H1 (cell line): ENCODE results near the gene GRID2. TPM values are rescaled to one million over a fixed set of nuclear protein-coding genes. Genes with fewer than 3 reads are reported as not detected.

Experiments
- CTCF ChIA-PET: fragments of 300-600 bp; sonication (Branson Sonifier 250); formaldehyde crosslinking; loops from one replicate; lab custom pipeline; 2021; ENCODE audit not compliant: partially characterized antibody; lab: Charles Lee
- POLR2A ChIA-PET: fragments of 300-600 bp; sonication (Branson Sonifier 250); formaldehyde crosslinking; loops from one replicate; lab custom pipeline; 2021; ENCODE audit warnings: inconsistent platforms; ENCODE audit not compliant: partially characterized antibody; lab: Charles Lee
- DNase-seq, 2 experiments: peaks; one replicate each; pipeline versions ENCODE4 v3.0.0 to v3.0.0-alpha.2; 2010 to 2022; ENCODE audit warnings: low spot score in 2 of 2, low read depth in 1 of 2, mixed read lengths in 1 of 2
- FAIRE-seq: peaks from 2 replicates; lab custom pipeline; 2011; peaks lifted over from hg19 to GRCh38; lab: Jason Lieb, UNC
- H2AFZ ChIP-seq: 2 replicates; pipeline ENCODE4 v1.8.1; 2012; ENCODE audit warnings: low read length, inconsistent platforms
- H2AK5ac ChIP-seq: 2 replicates; pipeline ENCODE4 v1.6.1; 2013; ENCODE audit warnings: low read depth, low read length
- H2BK120ac ChIP-seq: replicated peaks from 2 replicates; pipeline ENCODE3; 2013; ENCODE audit warnings: low read depth, low read length, inconsistent platforms
- H2BK12ac ChIP-seq: 2 replicates; pipeline ENCODE4 v1.6.1; 2013; ENCODE audit warnings: low read depth, low read length
- H2BK15ac ChIP-seq: 2 replicates; pipeline ENCODE4 v1.6.1; 2013; ENCODE audit warnings: low read length
- H2BK20ac ChIP-seq: 2 replicates; pipeline ENCODE4 v1.6.1; 2013; ENCODE audit warnings: low read length
- H2BK5ac ChIP-seq: 2 replicates; pipeline ENCODE4 v1.6.1; 2013; ENCODE audit warnings: low read depth, low read length
- H3K14ac ChIP-seq: 2 replicates; pipeline ENCODE4 v1.6.1; 2013; ENCODE audit warnings: inconsistent platforms; ENCODE audit not compliant: insufficient read length
- H3K18ac ChIP-seq: 2 replicates; pipeline ENCODE4 v1.6.1; 2013; ENCODE audit warnings: low read length; ENCODE audit errors: extremely low read depth
- H3K23ac ChIP-seq: 2 replicates; pipeline ENCODE4 v1.6.1; 2013; ENCODE audit warnings: inconsistent platforms; ENCODE audit not compliant: insufficient read length
- H3K23me2 ChIP-seq: 2 replicates; pipeline ENCODE4 v1.6.1; 2013; ENCODE audit warnings: low read depth, low read length
- H3K27ac ChIP-seq: 2 replicates; pipeline ENCODE4 v1.6.1; 2011; ENCODE audit warnings: low read depth, low read length, inconsistent platforms
- H3K27me3 ChIP-seq, 4 experiments: replicated peaks in 1 of 4; 1 replicate in 1 of 4; 2 replicates in 3 of 4; pipeline versions ENCODE4 v1.6.1 to v1.8.1; 2011 to 2013; ENCODE audit warnings: low read length in 3 of 4, mild to moderate bottlenecking in 3 of 4, inconsistent platforms in 2 of 4, mixed read lengths in 2 of 4, moderate library complexity in 1 of 4; ENCODE audit not compliant: control insufficient read depth in 3 of 4, insufficient read depth in 3 of 4; ENCODE audit errors: extremely low read depth in 1 of 4
- H3K36me3 ChIP-seq, 4 experiments: 2 replicates each; pipeline versions ENCODE4 v1.6.1 to v1.8.1; 2011 to 2013; ENCODE audit warnings: mild to moderate bottlenecking in 4 of 4, low read length in 3 of 4, moderate library complexity in 2 of 4, control low read depth in 1 of 4, inconsistent platforms in 1 of 4; ENCODE audit not compliant: insufficient read depth in 4 of 4, control insufficient read depth in 2 of 4
- H3K4ac ChIP-seq: replicated peaks from 2 replicates; pipeline ENCODE3; 2013; ENCODE audit warnings: low read length, low read depth, mixed read lengths, inconsistent platforms; ENCODE audit not compliant: insufficient read length
- H3K4me1 ChIP-seq, 4 experiments: replicated peaks in 1 of 4; 1 replicate in 1 of 4; 2 replicates in 3 of 4; pipeline versions ENCODE4 v1.6.1 to v1.8.1; 2011 to 2013; ENCODE audit warnings: low read length in 3 of 4, inconsistent platforms in 2 of 4, mixed read lengths in 1 of 4; ENCODE audit not compliant: insufficient read depth in 4 of 4, control insufficient read depth in 3 of 4
- H3K4me2 ChIP-seq, 2 experiments: 2 replicates each; pipeline versions ENCODE4 v1.6.1 to v1.8.1; 2011 to 2013; ENCODE audit warnings: low read depth in 2 of 2, low read length in 2 of 2, control low read depth in 1 of 2, inconsistent platforms in 1 of 2, mild to moderate bottlenecking in 1 of 2; ENCODE audit not compliant: insufficient read depth in 1 of 2
- H3K4me3 ChIP-seq, 4 experiments: fragments of 200-600, 300-600 bp in 1 of 4; sonication (generic), shearing (Covaris generic), sonication (Bioruptor Twin) in 1 of 4; 2 replicates each; pipeline versions ENCODE4 v1.5.1 to v1.8.1; 2011 to 2016; ENCODE audit warnings: low read length in 4 of 4, low read depth in 3 of 4, control low read depth in 2 of 4, inconsistent platforms in 2 of 4, mild to moderate bottlenecking in 2 of 4, mixed read lengths in 1 of 4, moderate library complexity in 1 of 4; ENCODE audit not compliant: insufficient read depth in 2 of 4; ENCODE audit errors: extremely low read depth in 1 of 4
- H3K56ac ChIP-seq: replicated peaks from 2 replicates; pipeline ENCODE3; 2013; ENCODE audit warnings: low read depth, mild to moderate bottlenecking, mixed read lengths, low read length, inconsistent platforms; ENCODE audit not compliant: insufficient read length
- H3K79me1 ChIP-seq: 2 replicates; pipeline ENCODE4 v1.6.1; 2013; ENCODE audit warnings: low read depth, low read length, control low read depth
- H3K79me2 ChIP-seq, 2 experiments: 2 replicates each; pipeline versions ENCODE4 v1.6.1 to v1.8.1; 2012 to 2013; ENCODE audit warnings: low read length in 2 of 2, mild to moderate bottlenecking in 2 of 2, inconsistent platforms in 1 of 2; ENCODE audit not compliant: insufficient read depth in 2 of 2, control insufficient read depth in 1 of 2
- H3K9ac ChIP-seq, 4 experiments: replicated peaks in 1 of 4; 1 replicate in 1 of 4; 2 replicates in 3 of 4; pipeline versions ENCODE4 v1.6.1 to v1.8.1; 2011 to 2013; ENCODE audit warnings: low read depth in 3 of 4, low read length in 3 of 4, control low read depth in 2 of 4, mild to moderate bottlenecking in 2 of 4, moderate library complexity in 2 of 4, inconsistent platforms in 1 of 4; ENCODE audit errors: extremely low read depth in 1 of 4
- H3K9me3 ChIP-seq, 2 experiments: 2 replicates each; pipeline versions ENCODE4 v1.6.1 to v1.8.1; 2012 to 2013; ENCODE audit warnings: mild to moderate bottlenecking in 2 of 2, moderate library complexity in 2 of 2, control low read depth in 1 of 2, inconsistent platforms in 1 of 2, low read depth in 1 of 2, low read length in 1 of 2, mixed read lengths in 1 of 2; ENCODE audit not compliant: insufficient read depth in 2 of 2
- H4K20me1 ChIP-seq, 2 experiments: replicated peaks in 1 of 2; 2 replicates each; pipeline versions ENCODE3 to v1.8.1; 2011 to 2013; ENCODE audit warnings: inconsistent platforms in 2 of 2, low read length in 2 of 2, mild to moderate bottlenecking in 1 of 2; ENCODE audit not compliant: insufficient read depth in 2 of 2, control insufficient read depth in 1 of 2
- H4K5ac ChIP-seq: 2 replicates; pipeline ENCODE4 v1.6.1; 2013; ENCODE audit warnings: low read length, low read depth, mixed read lengths, inconsistent platforms; ENCODE audit not compliant: insufficient read length
- H4K8ac ChIP-seq: 2 replicates; pipeline ENCODE4 v1.8.0; 2013; ENCODE audit warnings: mild to moderate bottlenecking, moderate library complexity, low read length, inconsistent platforms; ENCODE audit not compliant: insufficient read depth; ENCODE audit errors: extremely low read depth
- H4K91ac ChIP-seq: replicated peaks from 2 replicates; pipeline ENCODE3; 2013; ENCODE audit warnings: low read length, mixed read lengths, inconsistent platforms; ENCODE audit not compliant: insufficient read length
- CHD1 ChIP-seq: IDR thresholded peaks from 2 replicates; pipeline ENCODE4 v1.6.1; 2012; ENCODE audit warnings: low read depth, low read length, improper control_type of control experiment
- CHD2 ChIP-seq: IDR thresholded peaks from 2 replicates; pipeline ENCODE4 v1.6.1; 2012; ENCODE audit warnings: low read length, improper control_type of control experiment
- CREB1 ChIP-seq: IDR thresholded peaks from 2 replicates; pipeline ENCODE4 v1.6.1; 2012; ENCODE audit warnings: inconsistent platforms
- EGR1 ChIP-seq: IDR thresholded peaks from 2 replicates; pipeline ENCODE4 v1.6.1; 2011; ENCODE audit warnings: low read depth, low read length, borderline replicate concordance
- KDM5A ChIP-seq: fragments of 200-600 bp; IDR thresholded peaks from 2 replicates; pipeline ENCODE4 v1.7.1; 2012; ENCODE audit warnings: mild to moderate bottlenecking, low read length, inconsistent platforms, mixed read lengths
- MAFK ChIP-seq: IDR thresholded peaks from 2 replicates; pipeline ENCODE4 v1.6.1; 2012; ENCODE audit warnings: low read depth, mild to moderate bottlenecking, improper control_type of control experiment, low read length
- PHF8 ChIP-seq: fragments of 200-600 bp; sonication (generic); conservative IDR thresholded peaks from 2 replicates; pipeline ENCODE4 v1.7.1; 2012; ENCODE audit warnings: low read depth, mild to moderate bottlenecking, inconsistent platforms, low read length, moderate library complexity
- POLR2AphosphoS5 ChIP-seq: IDR thresholded peaks from 2 replicates; pipeline ENCODE4 v1.6.1; 2011; ENCODE audit warnings: low read depth, low read length
- SP4 ChIP-seq: IDR thresholded peaks from 2 replicates; pipeline ENCODE4 v1.6.1; 2012; ENCODE audit warnings: low read length, inconsistent platforms
- SRF ChIP-seq: IDR thresholded peaks from 2 replicates; pipeline ENCODE4 v1.6.1; 2011; ENCODE audit warnings: mild to moderate bottlenecking, low read depth, low read length, moderate library complexity
- TAF1 ChIP-seq: IDR thresholded peaks from 2 replicates; pipeline ENCODE4 v1.6.1; 2011; ENCODE audit warnings: mild to moderate bottlenecking, low read depth, low read length
- USF2 ChIP-seq: IDR thresholded peaks from 2 replicates; pipeline ENCODE4 v1.6.1; 2011; ENCODE audit warnings: low read length, improper control_type of control experiment
- YY1 ChIP-seq: IDR thresholded peaks from 2 replicates; pipeline ENCODE4 v1.6.1; 2011; ENCODE audit warnings: low read depth, mild to moderate bottlenecking, low read length
- WGBS, 2 experiments: shearing (Covaris generic) in 1 of 2; methylation state at CpG; one replicate each; pipeline versions ENCODE4 v1.1.6 to v1.1.7; 2013 to 2015; ENCODE audit warnings: low lambda C conversion rate in 2 of 2, mixed read lengths in 2 of 2, inconsistent platforms in 1 of 2, low coverage in 1 of 2, missing lambda C conversion rate in 1 of 2; ENCODE audit not compliant: insufficient replicate concordance in 2 of 2, insufficient coverage in 1 of 2, insufficient read length in 1 of 2; ENCODE audit errors: extremely low coverage in 1 of 2, missing lambda C conversion rate in 1 of 2; 5-methylcytosine and 5-hydroxymethylcytosine counted together
- polyA plus RNA-seq, 7 experiments: library from polyadenylated mRNA; depleted of rRNA in 3 of 7; stranded (reverse) in 5 of 7; unstranded in 2 of 7; fragments of >200 nt in 5 of 7; fragments of 200-250 nt in 2 of 7; gene quantifications; 1 replicate in 5 of 7; 2 replicates in 1 of 7; 4 replicates in 1 of 7; pipeline versions ENCODE4 v1.2.1 to v1.2.3, GENCODE V29; 2011 to 2013; ENCODE audit warnings: missing spikeins in 2 of 7, mixed read lengths in 2 of 7
- total RNA-seq: library from RNA; stranded (reverse); fragmentation: NEBNext Ultra II Directional; extraction: Animal tissue kit (Norgen Biotek cat#: 25700); gene quantifications from 2 replicates; pipeline ENCODE4 v1.2.1, GENCODE V29; 2021

The GRID2 gene
- total and polyA plus RNA-seq, 2 of the 8 experiments (the other 6 are each of a cell fraction or from before 2014, with no cell fraction given) = 31.1 to 81.9 TPM

GRCh38 chr4:93781198-93781597 lies 1477.4 kb downstream of the GRID2 start:
- Histone ChIP-seq H3K9ac (no peak overlapping the region), H2AK5ac (no peak overlapping the region), H3K4me3 (no peak overlapping the region), H4K91ac (no peak overlapping the region), H3K36me3 (no peaks in the 10 kb centered on the region), H3K14ac (no peak overlapping the region), H3K27ac (no peak overlapping the region), H2AFZ (no peak overlapping the region), H2BK20ac (no peak overlapping the region), H2BK15ac (no peak overlapping the region), H3K27me3 (no peaks in the 10 kb centered on the region), H4K5ac (no peak overlapping the region), H3K79me2 (no peaks in the 10 kb centered on the region), H3K23ac (no peak overlapping the region), H3K4ac (no peak overlapping the region), H3K23me2 (no peaks in the 10 kb centered on the region), H2BK5ac (no peak overlapping the region), H2BK120ac (no peak overlapping the region), H3K4me2 (no peak overlapping the region), H3K18ac (no peak overlapping the region), H2BK12ac (no peak overlapping the region), H3K56ac (no peak overlapping the region), H3K9me3 (no peaks in the 10 kb centered on the region), H4K20me1 (no peaks in the 10 kb centered on the region), H4K8ac (no peak overlapping the region), H3K79me1 (no peaks in the 10 kb centered on the region), H3K4me1 (peaks cover 0 to 8% (median 4%) of the 10 kb centered on the region in 4 experiments; a peak in 4 of 7 replicates)
- TF ChIP-seq USF2 (no peak), POLR2AphosphoS5 (no peak), SRF (no peak), CHD2 (no peak), MAFK (no peak), SP4 (no peak), TAF1 (no peak), YY1 (no peak), CHD1 (no peak), KDM5A (no peak), PHF8 (no peak), CREB1 (no peak), EGR1 (no peak)
- ChIA-PET POLR2A (no interaction called here), CTCF (no interaction called here)
- 94% methylated on average over 9 of the region's 9 CpGs; no CpG with 5 or more reads in 1 of the 2 experiments for WGBS, 2 experiments
- FAIRE-seq (no peak), DNase-seq (no peak)
